ENCODE data around the gene OR5AU1.

DNA sequence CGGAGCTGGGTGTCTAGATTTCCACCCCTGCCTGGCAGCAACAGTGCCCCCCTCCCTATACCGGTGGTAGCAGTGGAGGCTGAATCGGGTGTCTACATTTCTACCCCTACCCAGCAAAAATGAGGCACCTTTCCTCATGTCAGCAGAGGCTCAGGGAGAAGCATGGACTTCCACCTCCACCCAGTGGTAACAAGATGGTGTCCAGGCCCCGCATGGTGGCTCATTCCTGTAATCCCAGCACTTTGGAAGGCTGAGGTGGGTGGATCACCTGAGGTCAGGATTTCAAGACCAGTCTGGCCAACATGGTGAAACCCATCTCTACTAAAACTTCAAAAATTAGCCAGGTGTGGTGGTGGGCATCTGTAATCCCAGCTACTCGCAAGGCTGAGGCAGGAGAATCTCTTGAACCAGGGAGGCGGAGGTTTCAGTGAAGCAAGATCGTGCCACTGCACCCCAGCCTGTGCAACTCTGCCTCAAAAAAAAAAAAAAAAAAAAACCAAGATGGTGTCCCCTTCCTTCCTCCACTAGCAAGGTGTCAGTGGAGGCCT is 35.5 kb upstream of the OR5AU1 start:
- TF ChIP-seq EZH2 (IDR thresholded peaks at IDR 0.05; ENCODE audit: borderline replicate concordance), result no peak
- TF ChIP-seq, protein P1, sequence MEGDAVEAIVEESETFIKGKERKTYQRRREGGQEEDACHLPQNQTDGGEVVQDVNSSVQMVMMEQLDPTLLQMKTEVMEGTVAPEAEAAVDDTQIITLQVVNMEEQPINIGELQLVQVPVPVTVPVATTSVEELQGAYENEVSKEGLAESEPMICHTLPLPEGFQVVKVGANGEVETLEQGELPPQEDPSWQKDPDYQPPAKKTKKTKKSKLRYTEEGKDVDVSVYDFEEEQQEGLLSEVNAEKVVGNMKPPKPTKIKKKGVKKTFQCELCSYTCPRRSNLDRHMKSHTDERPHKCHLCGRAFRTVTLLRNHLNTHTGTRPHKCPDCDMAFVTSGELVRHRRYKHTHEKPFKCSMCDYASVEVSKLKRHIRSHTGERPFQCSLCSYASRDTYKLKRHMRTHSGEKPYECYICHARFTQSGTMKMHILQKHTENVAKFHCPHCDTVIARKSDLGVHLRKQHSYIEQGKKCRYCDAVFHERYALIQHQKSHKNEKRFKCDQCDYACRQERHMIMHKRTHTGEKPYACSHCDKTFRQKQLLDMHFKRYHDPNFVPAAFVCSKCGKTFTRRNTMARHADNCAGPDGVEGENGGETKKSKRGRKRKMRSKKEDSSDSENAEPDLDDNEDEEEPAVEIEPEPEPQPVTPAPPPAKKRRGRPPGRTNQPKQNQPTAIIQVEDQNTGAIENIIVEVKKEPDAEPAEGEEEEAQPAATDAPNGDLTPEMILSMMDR (IDR thresholded peaks at IDR 0.05; ENCODE audit: poor library complexity), result no peak

Data from hepatocyte (in vitro differentiated cells).